GM23248 (cell line): Measurements from ENCODE around the gene PITHD1. TPM values are rescaled to one million over a fixed set of nuclear protein-coding genes. Genes with fewer than 3 reads are reported as not detected.

ENCODE experiments used
- DNase-seq: peaks from one replicate; pipeline ENCODE4 v3.0.0-alpha.2; 2015
- H2AFZ ChIP-seq: fragments of 200-600 bp; sonication (generic); 2 replicates; pipeline ENCODE4 v1.6.1; 2016; ENCODE audit warnings: antibody characterized with exemption
- H3F3A ChIP-seq: fragments of 200-600 bp; sonication (generic); 2 replicates; pipeline ENCODE4 v1.6.1; 2016; ENCODE audit warnings: mild to moderate bottlenecking, antibody characterized with exemption, mixed run types; ENCODE audit not compliant: insufficient read depth
- H3K27ac ChIP-seq: fragments of 200-600 bp; sonication (generic); 2 replicates; pipeline ENCODE4 v1.5.1; 2016; ENCODE audit warnings: mild to moderate bottlenecking
- H3K27me3 ChIP-seq: fragments of 200-600 bp; sonication (generic); replicated peaks from 2 replicates; pipeline ENCODE4 v1.6.1; 2016; ENCODE audit warnings: mild to moderate bottlenecking; ENCODE audit not compliant: insufficient read depth
- H3K36me3 ChIP-seq: fragments of 200-600 bp; sonication (generic); 2 replicates; pipeline ENCODE4 v1.6.1; 2016; ENCODE audit warnings: low read depth, mild to moderate bottlenecking
- H3K4me1 ChIP-seq: fragments of 200-600 bp; sonication (generic); 2 replicates; pipeline ENCODE4 v1.6.1; 2016; ENCODE audit warnings: mild to moderate bottlenecking; ENCODE audit not compliant: insufficient read depth
- H3K4me2 ChIP-seq: fragments of 200-600 bp; sonication (generic); one replicate; pipeline ENCODE4 v1.6.1; 2016; ENCODE audit warnings: mild to moderate bottlenecking; ENCODE audit not compliant: unreplicated experiment
- H3K4me3 ChIP-seq: fragments of 200-600 bp; sonication (generic); 2 replicates; pipeline ENCODE4 v1.5.1; 2016; ENCODE audit warnings: mild to moderate bottlenecking
- H3K79me2 ChIP-seq: fragments of 200-600 bp; sonication (generic); 2 replicates; pipeline ENCODE4 v1.6.1; 2016; ENCODE audit warnings: mild to moderate bottlenecking; ENCODE audit not compliant: insufficient read depth
- H3K9ac ChIP-seq: fragments of 200-600 bp; sonication (generic); 2 replicates; pipeline ENCODE4 v1.6.1; 2016; ENCODE audit warnings: mild to moderate bottlenecking
- H3K9me2 ChIP-seq: fragments of 200-600 bp; sonication (generic); 2 replicates; pipeline ENCODE4 v1.6.1; 2016; ENCODE audit warnings: mixed run types, mild to moderate bottlenecking, moderate library complexity; ENCODE audit not compliant: insufficient read depth
- H3K9me3 ChIP-seq: fragments of 200-600 bp; sonication (generic); one replicate; pipeline ENCODE4 v1.6.1; 2017; ENCODE audit warnings: low read depth
- H4K20me1 ChIP-seq: fragments of 200-600 bp; sonication (generic); 2 replicates; pipeline ENCODE4 v1.6.0; 2016; ENCODE audit not compliant: insufficient read depth
- EZH2 ChIP-seq: fragments of 200-600 bp; sonication (generic); IDR thresholded peaks from 2 replicates; pipeline ENCODE4 v1.6.1; 2018; ENCODE audit warnings: antibody characterized with exemption, mild to moderate bottlenecking; ENCODE audit not compliant: insufficient read depth, poor library complexity, severe bottlenecking
- EZH2phosphoT487 ChIP-seq: fragments of 200-600 bp; sonication (generic); IDR thresholded peaks from 2 replicates; pipeline ENCODE4 v1.6.1; 2018; ENCODE audit warnings: antibody characterized with exemption, moderate library complexity, mild to moderate bottlenecking, low read depth; ENCODE audit not compliant: insufficient read depth
- WGBS, 2 experiments: methylation state at CpG; one replicate each; pipeline ENCODE4 v1.1.6; 2015 to 2017; ENCODE audit warnings: low lambda C conversion rate in 2 of 2, low coverage in 1 of 2; ENCODE audit errors: missing lambda C conversion rate in 2 of 2; 5-methylcytosine and 5-hydroxymethylcytosine counted together
- in situ Hi-C: fragments of 300-500 bp; cut with MboI; formaldehyde crosslinking; loops from 2 replicates; pipeline ENCODE4 v1.15.0; 2020
- polyA plus RNA-seq: library from polyadenylated mRNA; unstranded; fragments of >200 nt; fragmentation: Nextera tagmentation; extraction: Ambion mirVana; gene quantifications from 2 replicates; pipeline ENCODE4 v1.2.1, GENCODE V29; 2016
- total RNA-seq: library from RNA; depleted of rRNA; stranded (reverse); fragments of >200 nt; shearing (Covaris generic); gene quantifications from 2 replicates; pipeline ENCODE4 v1.2.3, GENCODE V29; 2014

PITHD1 gene
- total and polyA plus RNA-seq, 2 experiments from 2014 or later: 38.4 to 51.0 TPM

GRCh38 chr1:23803674-23804073 lies 25.5 kb downstream of the PITHD1 start:
- Histone ChIP-seq H4K20me1 (no peaks in the 10 kb centered on the region), H3K4me1 (peaks cover 7% of the 10 kb centered on the region; the same call in 1 of the 2 replicates), H3K9ac (no peak overlapping the region), H3K4me2 (no peak overlapping the region), H3K9me2 (no peaks in the 10 kb centered on the region), H3K79me2 (no peaks in the 10 kb centered on the region), H3K9me3 (no peaks in the 10 kb centered on the region), H3K4me3 (no peak overlapping the region), H3K27ac (no peak overlapping the region), H3K36me3 (no peaks in the 10 kb centered on the region), H3F3A (peaks cover 4% of the 10 kb centered on the region; the same call in 1 of the 2 replicates), H3K27me3 (no peaks in the 10 kb centered on the region), H2AFZ (no peak overlapping the region)
- 86 to 91% methylated on average over 5 of the region's 5 CpGs for WGBS, 2 experiments
- TF ChIP-seq EZH2 (no peak), EZH2phosphoT487 (no peak)
- DNase-seq: no peak
- in situ Hi-C loops: no loop called here

DNA sequence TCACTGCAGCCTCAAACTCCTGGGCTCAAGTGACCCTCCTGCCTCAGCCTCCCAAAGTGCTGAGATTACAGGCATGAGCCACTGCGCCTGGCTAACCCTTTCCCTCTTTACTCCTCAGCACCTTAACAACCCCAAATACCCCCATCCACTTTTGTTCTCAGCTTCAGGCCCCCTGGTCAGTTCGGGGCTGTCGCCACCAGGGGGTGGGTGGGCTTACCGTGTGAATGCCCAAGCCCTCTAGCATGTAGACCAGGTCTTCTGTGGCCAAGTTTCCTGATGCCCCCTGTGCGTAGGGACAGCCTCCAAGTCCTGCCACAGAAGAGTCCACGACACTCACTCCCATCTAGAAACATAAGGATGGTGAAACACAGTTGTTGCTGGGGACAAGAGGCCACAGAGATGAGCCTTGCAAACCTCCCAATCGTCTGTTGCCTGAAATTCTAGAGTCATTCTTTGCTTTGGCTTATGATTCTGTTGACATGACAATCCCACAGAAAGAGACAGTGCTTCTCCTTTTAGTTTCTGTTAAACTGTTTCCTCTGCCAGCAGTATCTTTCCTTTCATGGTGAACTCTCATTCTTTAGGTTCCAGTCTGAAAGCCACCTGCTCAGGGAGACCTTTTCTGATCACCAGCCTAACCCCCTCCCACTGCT lies 26.1 kb downstream of the PITHD1 start:
- Histone ChIP-seq H3K36me3 (no peaks in the 10 kb centered on the region), H3K9ac (no peak overlapping the region), H3K79me2 (no peaks in the 10 kb centered on the region), H3K27me3 (no peaks in the 10 kb centered on the region), H2AFZ (no peak overlapping the region), H3K4me2 (no peak overlapping the region), H3K4me3 (no peak overlapping the region), H3K9me3 (no peaks in the 10 kb centered on the region), H3K4me1 (peaks cover 6% of the 10 kb centered on the region; the same call in 1 of the 2 replicates), H3K27ac (no peak overlapping the region), H4K20me1 (no peaks in the 10 kb centered on the region), H3K9me2 (no peaks in the 10 kb centered on the region), H3F3A (peaks cover 4% of the 10 kb centered on the region; the same call in 1 of the 2 replicates)
- TF ChIP-seq EZH2 (no peak), EZH2phosphoT487 (no peak)
- 75 to 76% methylated on average over 7 of the region's 7 CpGs for WGBS, 2 experiments
- in situ Hi-C loops: no loop called here
- no peak for DNase-seq

GRCh38 chr1:23805025-23805424 lies 26.8 kb downstream of the PITHD1 start:
- no peak overlapping the region for H3K9ac ChIP-seq
- H3K79me2 ChIP-seq: no peaks in the 10 kb centered on the region
- no peak overlapping the region for H2AFZ ChIP-seq
- H3K9me3 ChIP-seq: no peaks in the 10 kb centered on the region
- 53 to 59% methylated on average over 2 of the region's 2 CpGs for WGBS, 2 experiments
- H3K27me3 ChIP-seq: no peaks in the 10 kb centered on the region
- no peak for DNase-seq
- 0 out of 2 replicates have a peak, but pooled peaks cover 4% of the 10 kb centered on the region for H3F3A ChIP-seq
- no peaks in the 10 kb centered on the region for H3K9me2 ChIP-seq
- in situ Hi-C loops: no loop called here
- no peaks in the 10 kb centered on the region for H3K36me3 ChIP-seq
- no peaks in the 10 kb centered on the region for H3K4me1 ChIP-seq
- H4K20me1 ChIP-seq: no peaks in the 10 kb centered on the region
- no peak overlapping the region for H3K27ac ChIP-seq
- no peak overlapping the region for H3K4me2 ChIP-seq
- TF ChIP-seq EZH2 (no peak), EZH2phosphoT487 (no peak)
- no peak overlapping the region for H3K4me3 ChIP-seq

GRCh38 chr1:23806280-23806679 lies 28.1 kb downstream of the PITHD1 start:
- no peaks in the 10 kb centered on the region for H3K79me2 ChIP-seq
- no peaks in the 10 kb centered on the region for H3K27me3 ChIP-seq
- DNase-seq: no peak
- no peaks in the 10 kb centered on the region for H3K9me2 ChIP-seq
- no peak overlapping the region for H3K27ac ChIP-seq
- H3K4me2 ChIP-seq: no peak overlapping the region
- 0 out of 2 replicates have a peak, but pooled peaks cover 4% of the 10 kb centered on the region for H3F3A ChIP-seq
- in situ Hi-C loops: no loop called here
- 74 to 77% methylated on average over 6 of the region's 6 CpGs for WGBS, 2 experiments
- no peaks in the 10 kb centered on the region for H3K4me1 ChIP-seq
- no peaks in the 10 kb centered on the region for H3K9me3 ChIP-seq
- H4K20me1 ChIP-seq: no peaks in the 10 kb centered on the region
- H3K4me3 ChIP-seq: no peak overlapping the region
- no peaks in the 10 kb centered on the region for H3K36me3 ChIP-seq
- no peak overlapping the region for H3K9ac ChIP-seq
- TF ChIP-seq EZH2phosphoT487: no peak
- no peak for TF ChIP-seq EZH2
- no peak overlapping the region for H2AFZ ChIP-seq

- no peak overlapping the region for H3K4me2 ChIP-seq
- H3K4me1 ChIP-seq: no peaks in the 10 kb centered on the region
- H3K27me3 ChIP-seq: no peaks in the 10 kb centered on the region
- H3F3A ChIP-seq: 0 out of 2 replicates have a peak, but pooled peaks cover 4% of the 10 kb centered on the region
- TF ChIP-seq EZH2phosphoT487: no peak
- TF ChIP-seq EZH2: no peak
- in situ Hi-C loops: no loop called here
- no peak overlapping the region for H3K27ac ChIP-seq
- no peaks in the 10 kb centered on the region for H3K79me2 ChIP-seq
- no peak overlapping the region for H3K4me3 ChIP-seq
- H3K9me2 ChIP-seq: no peaks in the 10 kb centered on the region
- DNase-seq: no peak
- 94 to 96% methylated on average over 3 of the region's 3 CpGs for WGBS, 2 experiments
- no peaks in the 10 kb centered on the region for H3K9me3 ChIP-seq
- H4K20me1 ChIP-seq: no peaks in the 10 kb centered on the region
- no peak overlapping the region for H2AFZ ChIP-seq
- no peaks in the 10 kb centered on the region for H3K36me3 ChIP-seq
- H3K9ac ChIP-seq: no peak overlapping the region
Observed at GRCh38 chr1:23807453-23807852, 29.2 kb downstream of the PITHD1 start.
